ENCODE results near the gene CCDC15.

CCDC15 gene

DNA sequence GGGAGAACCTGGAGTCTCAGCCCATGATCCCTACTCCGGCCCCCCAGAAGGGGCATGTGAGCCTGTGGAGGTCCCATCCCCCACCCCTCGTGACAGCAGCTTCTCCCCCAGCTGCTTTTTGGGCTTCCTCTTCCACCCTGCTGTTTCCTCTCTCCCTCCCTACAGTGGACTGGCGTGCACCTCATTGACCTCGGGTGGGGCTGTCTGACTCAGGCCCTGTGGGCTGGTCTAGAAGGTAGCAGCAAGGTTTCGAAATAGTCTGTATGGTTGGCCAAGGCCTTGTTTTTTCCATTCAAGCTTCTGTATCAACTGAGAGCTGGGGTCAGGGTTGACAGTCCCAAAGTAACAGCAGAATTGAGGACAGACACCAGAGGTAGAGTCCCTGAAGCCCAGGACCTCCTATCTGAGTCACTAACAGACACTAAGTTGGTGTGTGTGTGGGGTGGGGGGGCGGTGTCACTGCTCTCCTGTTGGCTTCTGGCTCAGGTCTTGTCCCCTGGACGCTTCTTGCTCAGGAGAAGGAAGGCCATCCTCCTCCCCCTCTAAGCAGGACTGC is 116.8 kb downstream of the CCDC15 start:
- no peak for DNase-seq

DNA sequence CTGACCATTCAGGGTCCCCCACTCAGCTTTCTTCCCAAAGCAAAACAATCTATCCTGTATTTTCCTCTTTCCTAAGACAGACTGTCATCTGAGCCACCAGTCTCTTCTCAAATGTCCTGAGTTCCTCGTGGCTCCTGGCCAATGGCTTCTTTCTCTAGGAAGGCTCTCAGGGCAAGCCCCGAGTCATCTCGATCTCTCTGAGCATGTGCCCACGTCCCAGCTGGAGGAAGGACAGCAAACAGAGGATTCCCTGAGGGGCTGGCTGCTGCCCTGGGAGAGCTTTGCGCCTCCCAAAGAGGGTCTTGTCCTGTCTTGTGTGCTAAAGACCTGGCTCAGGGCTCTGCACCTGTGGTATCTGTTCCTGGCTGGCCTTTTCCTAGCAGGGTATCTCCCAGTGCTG is 117.4 kb downstream of the CCDC15 start:
- no peak for DNase-seq

DNA sequence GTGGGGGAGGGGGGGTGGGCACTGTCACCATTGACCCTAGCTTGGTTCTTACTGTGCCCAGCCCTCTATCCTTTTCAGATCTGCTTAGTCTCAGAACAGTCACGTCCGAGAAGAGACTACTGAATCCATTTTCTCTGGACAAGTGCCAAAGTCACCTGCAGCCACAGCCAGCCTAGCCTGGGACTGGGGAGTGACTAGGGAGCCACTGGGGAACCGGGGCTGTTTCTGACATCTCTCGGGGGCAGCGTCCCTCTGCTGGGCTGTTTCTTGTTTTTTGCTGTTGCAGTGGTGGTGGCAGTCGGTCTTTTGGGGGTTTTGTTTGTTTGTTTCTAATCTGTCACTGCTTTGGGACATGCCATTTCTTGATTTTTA is 117.8 kb downstream of the CCDC15 start:
- no peak for DNase-seq

DNA sequence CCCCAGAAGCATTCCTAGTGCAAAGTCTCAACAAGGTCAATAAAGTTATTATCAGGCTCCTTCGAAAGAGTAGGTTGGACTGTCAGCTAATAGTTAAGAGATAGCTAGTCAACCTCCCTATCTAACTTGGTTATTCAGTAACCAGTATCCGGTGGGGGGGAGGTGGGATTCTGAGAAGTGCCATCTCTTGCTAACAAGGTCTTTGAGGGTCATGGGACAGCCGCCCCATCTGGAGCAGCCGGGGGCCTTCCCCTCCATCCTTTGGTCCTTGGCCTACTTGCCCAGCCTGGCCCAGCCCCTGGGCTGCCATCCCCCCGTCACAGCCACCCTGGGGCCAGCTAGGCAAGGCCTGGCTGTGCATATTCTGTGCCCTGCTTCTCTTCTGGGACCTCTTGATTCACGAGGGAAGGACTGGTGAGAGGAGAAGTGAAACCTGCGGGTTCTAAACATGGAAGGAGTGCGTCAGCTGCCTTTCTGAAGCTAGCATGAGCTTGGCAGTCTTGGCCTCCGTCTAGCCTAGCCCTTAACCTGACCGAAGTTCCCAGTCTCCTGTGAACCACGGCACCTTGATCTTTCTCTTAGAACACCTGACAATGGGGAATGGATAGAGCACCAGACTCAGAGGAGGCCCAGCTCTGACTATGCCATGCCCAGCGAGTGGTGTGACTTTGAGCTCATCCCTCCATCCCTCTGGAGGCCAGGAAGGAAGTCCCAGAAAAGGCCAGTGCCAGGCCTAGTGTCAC is 118.4 kb downstream of the CCDC15 start:
- DNase-seq = no peak

DNA sequence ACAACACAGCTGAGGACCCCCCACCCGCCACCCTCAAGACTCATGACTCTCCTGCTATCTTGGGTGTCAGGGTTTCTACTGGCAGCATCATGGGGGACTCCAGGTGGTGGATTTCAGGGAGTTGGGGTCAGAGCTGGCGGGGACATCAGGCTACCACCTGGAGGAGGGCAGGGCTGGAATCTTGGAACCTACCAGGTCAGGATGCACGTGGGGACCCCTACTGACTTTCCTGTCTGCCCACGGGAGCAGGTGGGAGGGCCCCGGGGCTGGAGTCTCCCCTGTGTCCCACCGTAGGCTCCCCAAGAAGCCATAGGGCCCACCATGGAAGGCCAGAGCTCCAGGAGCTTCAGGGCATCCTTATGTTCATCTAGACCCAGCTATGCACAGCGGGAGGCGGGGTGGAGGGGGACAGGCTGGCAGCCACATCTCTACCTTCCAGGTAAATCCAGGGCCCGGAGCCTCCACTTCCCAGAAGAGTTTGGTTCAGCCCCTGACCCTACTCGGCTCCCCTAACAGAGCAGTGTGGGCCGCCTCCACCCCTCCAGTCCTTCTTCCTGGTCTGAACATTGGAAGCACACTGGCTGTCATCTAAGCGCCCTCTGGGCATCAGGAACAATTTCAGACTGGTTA is 119.1 kb downstream of the CCDC15 start:
- no peak for DNase-seq

DNA sequence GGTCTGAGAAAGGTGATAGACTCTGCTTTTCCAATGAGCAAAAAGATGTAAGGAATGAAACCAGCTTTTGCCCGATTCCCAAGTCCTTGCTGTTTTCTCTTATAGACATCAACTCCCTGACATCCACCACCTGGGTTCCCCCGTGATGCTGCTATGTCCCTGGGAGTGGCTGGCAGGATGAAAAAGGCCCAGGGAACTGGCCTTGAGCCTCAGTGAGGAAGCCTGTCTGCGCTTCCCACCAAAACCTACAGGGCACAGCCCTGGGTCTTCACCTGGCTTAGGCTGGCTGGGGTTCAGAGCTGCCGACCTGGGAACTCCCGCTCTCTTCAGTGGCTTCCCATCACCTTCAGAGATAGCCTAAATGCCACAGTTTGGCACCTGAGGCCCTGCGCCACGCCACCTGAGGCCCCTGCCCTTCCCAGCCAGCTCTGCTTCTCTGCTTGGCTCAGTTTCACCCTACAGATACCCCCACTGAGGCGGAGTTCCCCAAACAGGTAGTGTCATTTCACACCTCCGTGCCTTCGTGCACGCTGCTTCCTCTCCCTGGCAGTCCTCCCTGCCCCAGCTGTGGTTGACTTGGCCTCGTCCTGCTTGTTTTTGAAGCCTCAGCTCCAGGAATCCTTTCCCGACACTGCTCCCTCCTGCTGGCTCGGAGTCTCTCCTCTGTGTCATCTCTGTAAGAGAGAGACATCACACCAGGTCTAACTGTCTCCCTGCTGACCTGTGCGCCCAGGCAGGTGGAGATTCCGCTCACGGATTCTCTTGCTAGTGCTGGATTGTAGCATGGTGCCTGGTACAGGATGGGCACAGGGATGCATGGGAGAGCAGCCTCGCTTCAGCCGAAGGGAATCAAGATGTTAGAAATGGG is 119.8 kb downstream of the CCDC15 start:
- no peak for DNase-seq

DNA sequence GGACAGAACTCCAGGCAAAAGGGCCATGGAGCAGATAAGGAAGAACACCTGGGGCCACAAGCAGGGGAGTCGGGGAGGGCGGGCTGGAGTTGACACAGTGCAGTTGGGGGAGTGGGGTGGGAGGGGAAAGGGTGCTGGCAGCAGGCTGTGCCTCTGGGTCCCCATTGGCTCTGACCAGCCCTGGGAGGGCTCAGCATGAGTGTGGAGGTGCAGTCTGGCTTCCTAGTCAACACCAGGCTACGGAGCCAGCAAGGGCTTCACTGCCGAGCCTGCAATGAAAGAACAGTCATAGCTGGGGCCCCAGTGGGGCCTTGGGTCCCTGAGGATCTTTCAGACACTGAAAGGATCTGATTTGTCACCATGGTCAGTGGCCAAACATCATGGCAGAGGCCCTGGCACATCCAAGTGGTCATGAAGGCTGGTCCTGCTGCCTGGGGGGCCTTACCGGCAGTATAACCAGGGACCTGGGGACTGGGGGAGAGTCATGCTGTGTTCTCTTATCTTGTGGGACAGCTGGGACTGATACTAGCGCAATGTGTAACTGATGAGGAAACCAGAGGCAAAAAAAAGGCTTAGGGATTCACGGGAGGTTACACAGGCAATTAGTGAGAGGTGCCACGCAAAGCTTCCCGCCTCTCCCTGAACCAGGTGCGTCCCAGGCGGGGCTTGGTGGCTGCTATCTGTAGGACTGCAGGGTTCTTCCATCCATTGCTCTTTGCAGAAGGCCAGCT is 120.7 kb downstream of the CCDC15 start:
- DNase-seq = no peak

DNA sequence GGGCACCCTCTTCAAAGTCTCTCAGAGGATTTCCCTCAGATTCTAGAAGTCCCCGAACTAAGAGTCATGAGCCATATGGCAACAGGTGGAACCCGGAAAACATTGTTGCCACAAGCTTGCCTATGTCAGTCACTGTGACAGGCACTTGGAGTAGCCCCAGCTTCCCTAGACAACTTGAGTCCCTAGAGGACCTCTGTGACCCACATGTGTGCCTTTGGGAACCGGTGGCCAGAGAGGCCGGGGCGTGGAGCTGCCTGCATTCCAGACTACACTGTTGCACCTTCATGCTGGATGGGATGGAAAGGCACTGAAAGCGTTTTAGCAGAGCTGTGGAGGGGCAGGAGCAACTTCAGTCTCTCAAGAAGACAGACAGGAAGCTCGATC is 121.2 kb downstream of the CCDC15 start:
- no peak for DNase-seq

DNA sequence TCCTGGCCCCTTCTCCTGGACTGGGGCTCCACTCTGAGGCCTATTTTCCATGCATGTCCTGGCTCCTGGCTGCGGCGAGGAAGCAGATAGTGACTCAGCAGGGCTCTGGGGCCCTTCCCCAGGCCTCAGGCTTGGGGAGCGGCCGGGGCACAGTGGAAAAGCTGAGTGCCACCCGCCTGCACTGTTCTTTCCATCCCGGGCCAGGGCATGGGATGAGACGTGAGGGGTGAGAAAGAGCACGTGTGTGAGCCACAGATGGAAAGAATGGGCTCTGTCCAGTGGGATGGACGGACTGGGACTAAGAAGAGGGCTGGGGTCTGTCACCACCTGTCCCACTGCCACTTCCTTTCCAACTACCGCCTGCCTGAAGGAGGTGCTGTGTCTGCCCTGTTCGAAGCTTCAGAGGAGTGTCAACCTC is 121.9 kb downstream of the CCDC15 start:
- DNase-seq = no peak

DNA sequence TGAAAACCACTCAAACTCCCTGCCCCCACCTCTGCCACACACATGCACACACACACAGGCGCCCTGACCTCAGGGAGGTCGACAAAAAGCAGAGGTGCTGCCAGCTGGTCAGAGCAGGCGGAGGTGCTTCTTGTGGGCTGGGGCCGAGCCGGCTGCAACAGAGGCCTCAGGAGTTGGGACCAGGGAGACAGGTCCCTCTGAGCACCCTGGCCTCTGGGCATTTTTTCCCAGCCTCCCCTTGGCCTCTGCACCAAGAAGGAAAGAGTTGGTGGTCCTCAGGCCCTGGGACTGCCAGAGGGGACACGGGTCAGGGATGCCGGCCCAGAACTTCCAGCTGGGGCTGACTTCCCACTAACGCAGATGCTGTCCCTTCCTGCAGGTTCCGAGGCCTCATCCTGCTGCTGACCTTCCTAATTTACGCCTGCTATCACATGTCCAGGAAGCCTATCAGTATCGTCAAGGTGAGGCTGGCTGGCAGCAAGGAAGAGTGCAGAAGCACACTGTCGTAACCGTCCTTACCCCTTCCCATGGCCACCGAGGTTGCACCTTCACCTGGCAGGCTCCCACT is 122.5 kb downstream of the CCDC15 start:
- DNase-seq = no peak

DNA sequence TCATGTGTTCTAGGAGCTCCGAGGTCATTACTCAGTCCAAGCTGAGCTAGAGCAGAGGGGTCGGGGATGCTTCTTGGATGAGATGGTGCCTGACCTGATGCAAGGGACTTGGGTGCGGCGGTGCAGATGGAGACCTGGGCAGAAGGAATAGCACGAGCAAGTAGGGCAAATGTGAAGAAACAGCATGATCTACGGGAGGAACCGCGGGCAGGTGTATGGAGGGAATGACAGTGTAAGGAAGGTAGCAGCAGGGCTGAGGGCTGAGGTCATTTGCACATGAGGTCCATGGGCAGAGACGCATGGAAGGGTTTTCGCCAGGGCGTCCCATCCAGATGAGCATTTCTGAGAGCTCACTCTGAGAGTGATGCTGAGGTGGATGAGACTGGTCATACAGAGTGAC is 124.0 kb downstream of the CCDC15 start:
- DNase-seq = no peak

DNA sequence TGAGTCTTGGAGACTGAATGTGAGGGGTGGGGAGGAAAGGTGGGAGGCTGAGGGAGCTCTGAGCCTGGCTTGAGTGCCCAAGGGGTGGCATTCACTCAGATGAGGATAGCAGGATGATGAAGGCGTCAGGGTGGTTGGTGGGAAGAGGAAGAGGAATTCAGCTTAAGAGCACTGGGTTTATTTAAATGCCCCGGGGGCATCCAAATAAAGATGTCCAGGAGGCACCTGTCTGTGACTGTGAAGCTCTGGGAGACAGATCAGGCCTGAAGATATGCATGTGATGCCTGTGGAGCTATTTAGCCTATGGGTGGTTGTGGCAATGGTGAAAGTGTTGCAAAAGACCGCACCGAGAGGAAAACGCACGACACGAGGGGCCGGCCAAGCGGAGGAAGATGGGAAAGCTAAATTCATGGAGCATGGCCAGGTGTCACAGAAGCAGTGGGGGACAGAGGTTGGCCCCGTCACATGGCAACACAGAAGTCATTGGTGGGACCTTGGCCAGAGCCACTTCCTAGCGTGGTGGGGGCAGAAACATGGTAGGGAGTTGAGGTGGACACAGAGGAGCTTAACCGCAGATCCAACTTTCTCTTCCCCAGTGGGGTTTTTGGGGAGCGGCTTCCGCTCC is 124.6 kb downstream of the CCDC15 start:
- no peak for DNase-seq

DNA sequence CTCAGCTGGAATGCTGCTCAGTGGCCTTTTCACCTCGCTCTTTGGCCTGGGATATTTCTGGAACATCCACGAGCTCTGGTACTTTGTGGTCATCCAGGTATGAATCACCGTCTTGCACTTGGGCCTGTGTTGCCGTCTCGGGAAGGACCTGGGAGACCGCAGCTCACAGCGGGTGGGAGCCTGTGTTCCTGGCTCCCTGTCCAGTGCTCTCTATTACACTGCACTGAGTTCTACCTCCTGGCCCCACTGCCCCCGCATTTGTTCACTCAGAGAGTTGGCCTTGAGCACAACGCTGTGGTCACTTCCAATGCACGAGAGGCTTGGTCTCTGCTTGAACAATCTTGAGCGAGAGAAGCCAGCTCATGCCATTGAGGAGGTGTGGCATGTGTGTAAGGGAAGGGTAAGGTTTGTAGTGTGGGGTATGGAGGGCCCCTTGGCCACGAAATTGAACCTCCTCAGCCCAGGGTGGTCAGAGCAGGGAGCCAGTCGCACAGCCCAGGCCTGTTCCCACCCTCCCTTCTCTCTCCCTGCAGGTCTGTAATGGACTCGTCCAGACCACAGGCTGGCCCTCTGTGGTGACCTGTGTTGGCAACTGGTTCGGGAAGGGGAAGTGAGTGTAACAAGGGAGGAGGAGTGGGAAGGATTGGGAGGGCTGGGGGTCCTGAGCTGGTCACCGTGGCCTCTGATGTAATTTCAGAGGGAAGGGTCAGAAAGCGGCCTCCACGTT is 125.3 kb downstream of the CCDC15 start:
- no peak for DNase-seq

DNA sequence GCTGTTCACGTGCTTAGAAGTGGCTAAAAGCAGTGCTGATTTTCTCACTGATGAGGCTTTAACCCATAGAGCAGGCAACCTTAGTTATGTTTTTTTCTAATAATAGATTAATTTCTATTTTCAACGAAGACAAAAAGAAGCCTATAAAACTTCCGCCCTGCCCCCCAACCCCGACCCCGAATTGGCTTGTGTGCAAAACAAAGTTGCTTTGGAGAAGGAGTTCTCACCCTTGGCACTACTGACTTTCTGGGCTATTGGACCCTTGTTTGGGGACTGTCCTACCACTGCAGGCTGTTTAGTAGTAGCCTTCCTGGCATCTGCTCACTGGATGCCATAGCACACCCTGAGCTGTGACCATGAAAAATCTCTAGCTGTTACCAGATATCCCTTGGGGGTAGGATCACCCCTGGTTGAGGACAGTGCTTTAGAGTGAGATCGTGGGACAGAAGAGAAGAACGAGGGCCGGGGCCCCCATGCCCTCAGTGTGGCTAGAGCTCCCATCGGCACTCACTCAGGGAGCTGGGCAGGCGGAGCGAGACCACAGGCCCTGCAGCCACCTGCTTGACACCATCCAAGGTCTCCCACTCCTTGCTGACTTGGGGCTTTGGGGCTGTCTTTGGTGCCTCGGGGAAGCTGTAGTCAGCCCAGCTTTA is 126.0 kb downstream of the CCDC15 start:
- DNase-seq = no peak

DNA sequence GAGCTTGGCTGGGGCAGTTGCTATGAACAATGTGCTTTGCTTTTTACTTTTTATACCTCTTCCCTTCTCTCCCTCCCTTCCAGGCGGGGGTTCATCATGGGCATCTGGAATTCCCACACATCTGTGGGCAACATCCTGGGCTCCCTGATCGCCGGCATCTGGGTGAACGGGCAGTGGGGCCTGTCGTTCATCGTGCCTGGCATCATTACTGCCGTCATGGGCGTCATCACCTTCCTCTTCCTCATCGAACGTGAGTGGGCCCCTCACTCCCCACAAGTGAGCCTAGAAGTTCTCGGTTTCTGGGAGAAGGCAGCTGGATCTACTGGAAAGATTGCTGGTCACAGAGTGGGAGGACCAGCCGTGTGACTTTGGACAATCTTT is 126.5 kb downstream of the CCDC15 start:
- no peak for DNase-seq

DNA sequence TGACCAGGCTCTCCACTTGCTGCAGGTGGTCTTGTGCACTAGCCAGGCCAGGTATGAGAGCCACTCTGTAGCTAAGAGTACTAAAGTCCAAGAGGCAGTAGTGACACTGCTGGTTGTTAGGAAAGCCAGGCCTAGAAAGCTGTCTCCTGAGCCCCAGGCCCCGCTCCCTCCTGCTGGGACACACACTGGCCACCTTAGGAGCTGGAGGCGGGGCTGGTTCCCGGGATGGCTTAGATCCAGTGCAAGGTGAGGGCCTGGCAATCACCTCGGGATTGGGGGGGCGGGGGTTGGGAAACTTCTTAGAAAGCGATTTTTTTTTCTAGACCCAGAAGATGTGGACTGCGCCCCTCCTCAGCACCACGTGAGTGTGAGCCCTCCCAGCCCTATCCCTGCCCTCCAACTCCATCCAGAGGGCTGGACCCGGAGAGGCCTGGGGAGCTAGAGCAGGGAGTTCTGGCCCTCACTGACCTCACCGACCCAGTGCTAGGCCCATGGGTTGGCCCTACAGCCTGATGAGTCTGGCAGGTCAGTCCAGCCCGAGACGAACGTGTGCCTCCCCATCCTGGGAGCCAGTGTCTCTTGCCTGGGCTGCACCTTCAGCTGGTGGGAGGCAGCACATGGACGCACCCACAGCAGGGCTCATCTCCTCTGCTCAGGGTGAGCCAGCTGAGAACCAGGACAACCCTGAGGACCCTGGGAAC is 127.2 kb downstream of the CCDC15 start:
- DNase-seq = no peak

DNA sequence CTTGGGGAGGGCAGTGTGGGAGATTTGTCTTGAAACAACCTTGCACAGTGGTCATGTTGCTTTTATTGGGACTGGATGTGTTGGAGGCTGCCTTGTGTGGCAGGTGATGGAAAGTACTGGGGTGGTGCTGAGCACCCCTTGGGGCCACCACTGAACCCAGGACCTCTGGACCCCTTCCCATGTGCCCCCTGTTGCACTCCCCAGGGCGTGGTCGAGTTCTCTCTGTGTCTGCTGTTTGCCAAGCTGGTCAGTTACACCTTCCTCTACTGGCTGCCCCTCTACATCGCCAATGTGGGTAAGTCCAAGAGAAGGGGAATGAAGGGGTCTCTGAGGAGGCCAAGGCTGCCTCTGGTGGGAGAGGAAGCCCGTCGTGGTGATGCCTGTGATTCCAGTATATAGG is 128.0 kb downstream of the CCDC15 start:
- DNase-seq = no peak

DNA sequence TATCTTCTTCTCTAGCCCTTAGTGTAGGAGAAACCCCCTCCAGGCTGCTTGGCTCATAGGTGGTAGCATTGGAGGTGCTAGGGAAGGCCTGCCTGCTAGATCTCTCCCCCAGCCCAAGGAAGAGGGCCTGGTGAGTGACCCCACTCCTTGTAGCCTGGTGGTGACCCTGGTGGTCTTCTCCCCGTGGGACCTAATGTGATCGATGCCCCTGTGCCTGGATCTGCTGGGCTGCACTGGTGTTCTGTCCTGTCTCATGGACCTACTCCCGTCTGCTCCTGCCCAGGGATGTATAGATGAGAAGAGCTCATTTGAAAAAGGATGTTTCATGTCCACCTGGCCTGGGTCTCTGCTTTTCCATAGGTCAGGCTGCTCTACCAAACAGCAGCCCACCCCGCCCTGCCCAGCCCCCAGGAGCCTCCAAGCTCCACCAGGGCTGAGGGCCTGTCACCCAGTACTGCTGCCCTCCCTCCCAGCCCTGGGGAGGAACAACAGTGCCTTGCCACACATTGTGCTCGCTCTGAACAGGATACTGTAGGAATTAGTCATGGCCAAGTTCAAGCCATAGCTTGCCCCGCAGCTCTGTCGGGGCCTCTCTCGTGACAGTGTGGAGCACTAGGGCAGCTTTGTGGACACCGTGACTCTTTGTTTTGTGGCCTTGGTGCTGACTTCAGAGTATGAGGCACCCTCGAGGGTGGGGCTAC is 128.8 kb downstream of the CCDC15 start:
- no peak for DNase-seq

DNA sequence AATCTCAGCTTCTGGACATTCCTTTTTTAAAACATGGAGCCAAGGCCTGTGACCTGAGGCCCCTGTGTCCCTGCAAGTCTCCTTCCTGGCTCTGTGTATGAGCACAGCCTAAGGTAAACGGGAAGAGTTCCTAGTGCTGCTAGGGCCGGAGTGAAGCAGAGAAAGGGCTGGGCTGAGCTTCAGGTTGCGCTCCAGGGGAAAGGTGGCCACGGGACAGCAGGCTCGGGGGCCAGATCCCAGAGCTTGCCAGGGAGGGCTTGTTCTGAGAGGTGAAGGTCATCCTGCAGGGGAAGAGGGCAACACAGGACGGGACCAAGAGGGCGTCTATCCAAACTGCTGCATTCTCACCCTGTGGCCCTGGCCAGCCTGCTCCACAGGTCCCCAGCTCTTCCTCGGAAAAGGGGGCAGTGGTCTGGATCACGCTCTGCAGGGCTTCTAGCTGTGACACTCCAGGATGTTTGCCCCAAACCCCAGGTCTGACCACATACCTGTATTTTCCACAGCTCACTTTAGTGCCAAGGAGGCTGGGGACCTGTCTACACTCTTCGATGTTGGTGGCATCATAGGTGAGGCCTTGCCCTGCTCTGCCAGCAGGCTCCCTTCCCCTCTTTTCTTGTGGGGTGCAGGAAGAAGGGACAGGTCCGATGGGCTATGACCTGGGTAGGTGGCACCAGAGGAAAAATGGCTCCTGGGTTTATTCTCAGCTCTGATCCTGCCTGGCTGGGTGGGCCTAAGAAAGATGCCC is 129.5 kb downstream of the CCDC15 start:
- no peak for DNase-seq

Data from NCI-H2171 (cell line).